Keratinocyte (primary cell): ENCODE data around the gene ANKS1B.

Experiments
- EZH2 ChIP-seq: IDR thresholded peaks from one replicate; pipeline ENCODE4 v1.6.1; 2012; ENCODE audit warnings: inconsistent platforms, mild to moderate bottlenecking, low read length, moderate library complexity
- TF ChIP-seq, protein P1 (sequence below), 3 experiments: IDR thresholded peaks in 1 of 3; conservative IDR thresholded peaks in 1 of 3; optimal IDR thresholded peaks in 1 of 3; 2 replicates in 2 of 3; 3 replicates in 1 of 3; pipeline versions ENCODE3 to v1.5.1; 2011; ENCODE audit warnings: low read length in 3 of 3, mild to moderate bottlenecking in 3 of 3, moderate library complexity in 2 of 3, control low read depth in 1 of 3, inconsistent platforms in 1 of 3; ENCODE audit not compliant: insufficient read depth in 2 of 3; ENCODE audit errors: extremely low read depth in 1 of 3

DNA sequence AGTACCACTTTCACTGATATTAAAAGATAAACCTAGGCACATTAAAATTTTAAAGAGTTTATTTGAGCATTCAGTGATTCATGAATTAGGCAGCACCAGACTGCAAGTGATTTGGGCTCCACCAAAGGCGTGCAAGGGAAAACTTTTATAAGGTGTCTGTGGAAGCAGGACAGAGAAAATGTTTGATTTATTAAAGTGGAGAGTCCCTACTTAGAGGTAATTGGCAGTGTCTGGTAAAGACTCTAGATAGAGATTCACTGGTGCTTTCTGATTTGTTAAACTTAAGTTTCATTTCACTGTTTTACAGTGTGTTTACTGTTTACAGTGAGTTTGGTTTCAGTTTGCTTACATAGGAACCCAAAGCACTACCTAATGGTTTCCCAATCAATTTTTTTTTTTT, 72.8 kb downstream of the ANKS1B start:
- TF ChIP-seq, protein P1, sequence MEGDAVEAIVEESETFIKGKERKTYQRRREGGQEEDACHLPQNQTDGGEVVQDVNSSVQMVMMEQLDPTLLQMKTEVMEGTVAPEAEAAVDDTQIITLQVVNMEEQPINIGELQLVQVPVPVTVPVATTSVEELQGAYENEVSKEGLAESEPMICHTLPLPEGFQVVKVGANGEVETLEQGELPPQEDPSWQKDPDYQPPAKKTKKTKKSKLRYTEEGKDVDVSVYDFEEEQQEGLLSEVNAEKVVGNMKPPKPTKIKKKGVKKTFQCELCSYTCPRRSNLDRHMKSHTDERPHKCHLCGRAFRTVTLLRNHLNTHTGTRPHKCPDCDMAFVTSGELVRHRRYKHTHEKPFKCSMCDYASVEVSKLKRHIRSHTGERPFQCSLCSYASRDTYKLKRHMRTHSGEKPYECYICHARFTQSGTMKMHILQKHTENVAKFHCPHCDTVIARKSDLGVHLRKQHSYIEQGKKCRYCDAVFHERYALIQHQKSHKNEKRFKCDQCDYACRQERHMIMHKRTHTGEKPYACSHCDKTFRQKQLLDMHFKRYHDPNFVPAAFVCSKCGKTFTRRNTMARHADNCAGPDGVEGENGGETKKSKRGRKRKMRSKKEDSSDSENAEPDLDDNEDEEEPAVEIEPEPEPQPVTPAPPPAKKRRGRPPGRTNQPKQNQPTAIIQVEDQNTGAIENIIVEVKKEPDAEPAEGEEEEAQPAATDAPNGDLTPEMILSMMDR (optimal IDR thresholded peaks at IDR 0.05 in 1 of 3, IDR thresholded peaks at IDR 0.05 in 1 of 3, conservative IDR thresholded peaks at IDR 0.05 in 1 of 3; ENCODE audit: extremely low read depth in 1 of 3, insufficient read depth in 2 of 3, low read length in 3 of 3): no peak
- no peak for TF ChIP-seq EZH2
